Stomach smooth muscle (tissue), 2 donors: ENCODE results near the gene MTHFD1L.
"Not testable (repeated sequence)": the region's sequence is repeated elsewhere in the genome, so short reads cannot be mapped to it uniquely, and the experiment has no call there.

ENCODE experiments used
- H3K27ac ChIP-seq: one replicate; pipeline ENCODE4 v1.7.0; 2013; ENCODE audit warnings: mild to moderate bottlenecking, low read length, inconsistent platforms
- H3K27me3 ChIP-seq, 2 donors: one replicate each; pipeline ENCODE4 v1.7.0; 2013; ENCODE audit warnings: low read length in 2 of 2; ENCODE audit not compliant: insufficient read depth in 2 of 2, control insufficient read depth in 1 of 2
- H3K36me3 ChIP-seq, 2 donors: one replicate each; pipeline ENCODE4 v1.7.0; 2013; ENCODE audit warnings: low read length in 2 of 2; ENCODE audit not compliant: control insufficient read depth in 2 of 2, insufficient read depth in 2 of 2
- H3K4me1 ChIP-seq: one replicate; pipeline ENCODE4 v1.7.0; 2013; ENCODE audit warnings: low read length; ENCODE audit not compliant: control insufficient read depth, insufficient read depth
- H3K4me3 ChIP-seq, 2 donors: one replicate each; pipeline ENCODE4 v1.7.0; 2013; ENCODE audit warnings: low read length in 2 of 2
- H3K9ac ChIP-seq, 2 donors: one replicate each; pipeline ENCODE4 v1.7.0; 2013; ENCODE audit warnings: low read length in 2 of 2, mild to moderate bottlenecking in 1 of 2
- H3K9me3 ChIP-seq, 2 donors: one replicate each; pipeline ENCODE4 v1.7.0; 2013; ENCODE audit warnings: low read length in 2 of 2; ENCODE audit not compliant: control insufficient read depth in 2 of 2
- donor health status: healthy.
- donor health status: Pancreatic carcinoma.

Gene MTHFD1L

DNA sequence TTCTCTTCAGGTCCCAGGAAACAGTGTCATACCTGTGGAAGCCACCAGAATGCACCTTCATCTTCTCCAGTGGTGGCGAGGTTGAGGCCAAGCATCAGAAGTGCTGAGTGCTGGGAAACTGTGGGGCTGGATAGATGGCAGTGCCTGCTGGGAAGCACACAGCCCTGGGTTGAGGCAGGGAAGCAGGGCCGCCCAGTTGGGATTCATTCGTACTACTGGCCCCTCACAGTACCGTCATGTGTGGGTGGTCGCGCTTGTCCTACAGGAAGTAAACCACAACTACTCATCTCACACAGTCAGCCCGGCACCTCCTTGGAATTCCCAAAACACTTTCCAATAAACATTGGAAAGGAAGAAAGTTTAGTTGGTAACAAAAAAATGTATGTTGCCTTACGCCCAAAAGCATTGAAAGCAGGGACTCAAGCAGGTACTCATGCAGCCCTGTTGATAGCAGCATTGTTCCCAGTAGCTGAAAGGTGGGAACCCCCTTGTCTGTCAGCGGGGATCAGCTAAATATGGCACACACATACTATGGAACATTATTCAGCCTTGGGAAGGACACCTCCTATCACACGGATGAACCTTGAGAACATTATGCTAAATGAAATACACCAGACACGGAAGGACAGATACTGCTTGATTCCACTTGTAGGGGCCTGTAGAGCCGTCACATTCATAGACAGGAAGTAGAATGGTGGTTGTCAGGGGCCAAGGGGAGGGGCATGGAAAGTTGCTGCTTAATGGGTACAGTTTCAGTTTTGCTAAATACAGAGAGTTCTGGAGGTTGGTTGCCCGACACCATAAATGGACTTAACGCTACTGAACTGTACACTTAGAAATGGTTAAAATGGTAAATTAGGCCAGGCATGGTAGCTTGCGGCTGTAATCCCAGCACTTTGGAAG lies 162.7 kb downstream of the MTHFD1L start:
- Histone ChIP-seq H3K27me3 (no peaks in the 10 kb centered on the region), H3K9ac (no peak overlapping the region), H3K9me3 (no peaks in the 10 kb centered on the region), H3K4me3 (no peak overlapping the region), H3K27ac (no peak overlapping the region), H3K36me3 (no peaks in the 10 kb centered on the region), H3K4me1 (no peaks in the 10 kb centered on the region)

DNA sequence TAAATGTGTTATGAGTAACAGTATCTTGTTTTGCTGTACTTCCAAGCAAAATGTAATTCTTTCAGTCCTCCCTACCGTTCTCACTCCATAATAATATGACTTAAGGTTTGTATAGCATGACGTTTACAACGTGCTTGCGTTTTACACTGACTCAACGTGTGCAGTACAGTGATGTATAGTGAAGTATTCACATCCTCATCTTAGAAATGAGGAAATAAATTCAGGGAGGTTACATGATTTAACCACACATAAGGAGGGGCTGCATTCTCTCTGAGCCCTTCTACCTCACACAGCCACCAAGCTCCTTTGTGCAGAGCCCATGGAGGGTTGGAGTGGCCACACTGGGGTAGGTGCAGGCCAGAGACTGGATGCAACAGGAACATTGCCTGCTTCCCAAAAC lies 164.5 kb downstream of the MTHFD1L start:
- Histone ChIP-seq H3K4me3 (no peak overlapping the region), H3K9me3 (no peaks in the 10 kb centered on the region), H3K27me3 (no peaks in the 10 kb centered on the region), H3K9ac (no peak overlapping the region), H3K27ac (no peak overlapping the region), H3K36me3 (peaks cover 0 to 2% of the 10 kb centered on the region in 2 donors), H3K4me1 (no peaks in the 10 kb centered on the region)

DNA sequence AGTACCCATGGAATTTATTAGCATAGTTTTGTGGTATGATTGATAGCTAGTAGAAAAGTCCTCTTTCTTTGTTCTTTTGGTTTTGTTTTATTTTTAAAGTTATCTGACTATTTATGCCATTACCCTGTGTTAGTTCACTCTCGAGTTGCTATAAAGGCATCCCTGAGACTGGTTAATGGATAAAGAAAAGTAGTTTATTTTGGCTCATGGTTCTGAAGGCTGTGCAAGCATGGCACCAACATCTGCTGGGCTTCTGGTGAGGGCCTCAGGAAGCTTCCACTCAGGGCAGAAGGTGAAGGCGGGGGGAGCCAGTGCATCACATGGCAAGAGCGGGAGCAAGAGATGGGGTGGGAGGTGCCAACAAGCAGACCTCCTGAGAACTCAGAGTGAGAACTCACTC lies 166.5 kb downstream of the MTHFD1L start:
- H3K9ac ChIP-seq, result no peak overlapping the region
- H3K27ac ChIP-seq, result no peak overlapping the region
- H3K9me3 ChIP-seq, result no peaks in the 10 kb centered on the region
- H3K4me1 ChIP-seq, result no peaks in the 10 kb centered on the region
- H3K4me3 ChIP-seq, result no peak overlapping the region
- no peaks in the 10 kb centered on the region for H3K27me3 ChIP-seq
- peaks cover 0 to 2% of the 10 kb centered on the region in 2 donors for H3K36me3 ChIP-seq

DNA sequence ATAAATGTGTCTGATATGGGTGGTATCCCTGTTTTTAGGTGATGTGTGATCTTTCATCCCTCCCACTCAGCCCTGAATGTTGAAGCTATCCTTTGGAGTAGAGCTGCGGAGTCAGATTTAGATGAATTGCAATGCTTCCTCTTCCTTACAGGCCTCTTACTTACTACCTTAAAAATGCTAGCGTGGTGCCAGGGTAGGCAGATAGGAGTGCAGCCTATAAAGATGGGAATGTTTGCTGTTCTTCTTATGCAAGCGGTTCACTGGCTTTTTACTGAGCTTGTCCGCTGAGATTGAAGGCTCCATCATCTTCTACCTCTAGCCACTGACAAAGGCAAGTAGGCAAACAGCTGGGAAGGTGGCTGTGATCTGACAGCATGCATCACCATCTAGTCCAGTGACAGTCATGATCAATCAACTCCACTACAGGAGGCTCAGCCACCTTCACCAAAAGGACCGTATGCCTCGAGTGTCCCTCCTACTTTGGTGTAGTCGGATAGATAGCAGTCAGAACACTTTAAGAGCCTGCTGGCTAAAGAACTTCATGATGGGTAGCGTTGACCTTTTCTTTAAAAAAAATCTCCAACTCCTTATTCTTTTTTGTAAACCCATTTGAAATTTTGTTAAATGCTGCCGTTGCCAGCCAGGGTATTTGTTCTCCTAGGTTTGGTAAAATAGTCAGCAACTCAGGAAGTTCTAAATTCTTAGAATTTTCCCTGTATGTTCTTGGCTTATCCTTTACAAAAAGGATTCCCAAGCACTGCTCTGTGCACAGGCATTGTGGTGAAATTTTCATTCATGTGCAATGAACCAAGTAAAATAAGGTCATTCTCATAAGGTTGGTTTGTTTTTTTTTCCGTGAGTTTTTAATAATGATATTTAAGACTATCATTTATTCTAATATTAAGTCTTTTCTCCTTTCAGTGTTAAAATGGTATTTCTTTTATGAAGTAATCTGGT lies 169.6 kb downstream of the MTHFD1L start:
- H3K4me3 ChIP-seq, result no peak overlapping the region
- no peaks in the 10 kb centered on the region for H3K4me1 ChIP-seq
- H3K27me3 ChIP-seq, result no peaks in the 10 kb centered on the region
- no peak overlapping the region for H3K9ac ChIP-seq
- no peaks in the 10 kb centered on the region for H3K9me3 ChIP-seq
- peaks cover 0 to 2% of the 10 kb centered on the region in 2 donors for H3K36me3 ChIP-seq
- H3K27ac ChIP-seq, result no peak overlapping the region

DNA sequence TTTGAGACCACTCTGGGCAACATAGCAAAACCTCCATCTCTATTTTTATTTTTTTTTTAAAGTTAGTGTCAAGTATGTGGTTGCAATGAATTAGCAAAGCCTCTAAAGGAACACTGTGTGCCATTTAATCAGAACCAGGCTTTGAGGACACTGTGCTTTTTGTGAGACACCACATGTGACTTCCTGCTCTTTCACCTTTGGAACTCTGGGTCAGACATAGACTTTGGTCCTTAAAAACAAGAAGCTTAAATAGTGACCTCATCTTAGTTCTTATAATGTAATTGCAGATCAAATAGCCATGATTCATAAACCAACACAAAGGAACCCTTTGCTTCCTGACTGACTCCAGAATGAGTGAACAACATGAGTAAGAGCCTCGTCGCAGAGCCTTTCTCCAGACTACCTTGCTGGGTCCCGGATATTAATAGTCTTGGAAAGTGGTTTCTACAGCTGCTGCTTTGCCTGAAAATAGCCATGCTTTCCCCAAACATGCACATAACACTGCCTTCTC lies 170.8 kb downstream of the MTHFD1L start:
- H3K27ac ChIP-seq, H3K27me3 ChIP-seq, H3K9me3 ChIP-seq, H3K9ac ChIP-seq, H3K4me3 ChIP-seq, H3K36me3 ChIP-seq, H3K4me1 ChIP-seq: not testable (repeated sequence)

DNA sequence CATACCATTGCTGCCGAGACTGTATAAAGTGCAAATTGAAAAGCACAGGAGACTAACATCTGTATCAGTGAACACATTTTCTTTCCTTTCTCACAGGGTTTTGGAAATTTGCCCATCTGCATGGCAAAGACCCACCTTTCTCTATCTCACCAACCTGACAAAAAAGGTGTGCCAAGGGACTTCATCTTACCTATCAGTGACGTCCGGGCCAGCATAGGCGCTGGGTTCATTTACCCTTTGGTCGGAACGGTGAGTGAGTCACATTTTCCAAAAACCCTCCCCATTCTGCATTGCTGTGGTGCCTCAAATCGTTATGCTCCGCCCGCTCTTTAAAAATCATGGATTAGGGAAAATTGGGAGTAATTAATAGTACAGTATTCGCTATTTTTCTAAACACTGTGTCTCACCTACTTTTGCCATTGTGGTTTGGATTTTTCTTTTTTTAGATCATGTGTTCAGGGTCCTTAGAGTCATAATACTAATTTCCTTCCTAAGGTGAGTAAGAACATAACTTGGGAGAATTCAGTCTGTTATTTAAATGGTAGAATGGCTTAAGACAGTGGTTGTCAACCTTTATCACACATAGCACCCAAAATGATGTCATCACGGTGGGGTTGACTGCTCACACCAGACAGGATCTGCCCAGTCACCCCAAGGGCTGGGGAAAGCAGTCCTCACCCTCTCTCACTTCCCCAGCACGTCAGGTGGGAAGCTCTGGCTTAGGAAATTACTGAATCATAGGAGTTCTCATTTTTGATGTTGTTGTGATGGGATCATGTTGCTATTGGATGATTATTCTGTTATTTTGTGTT lies 171.6 kb downstream of the MTHFD1L start:
- Histone ChIP-seq H3K4me3 (no peak overlapping the region), H3K4me1 (peaks cover 10% of the 10 kb centered on the region), H3K9me3 (no peaks in the 10 kb centered on the region), H3K27me3 (no peaks in the 10 kb centered on the region), H3K36me3 (peaks cover 0 to 2% of the 10 kb centered on the region in 2 donors), H3K27ac (no peak overlapping the region), H3K9ac (no peak overlapping the region)

DNA sequence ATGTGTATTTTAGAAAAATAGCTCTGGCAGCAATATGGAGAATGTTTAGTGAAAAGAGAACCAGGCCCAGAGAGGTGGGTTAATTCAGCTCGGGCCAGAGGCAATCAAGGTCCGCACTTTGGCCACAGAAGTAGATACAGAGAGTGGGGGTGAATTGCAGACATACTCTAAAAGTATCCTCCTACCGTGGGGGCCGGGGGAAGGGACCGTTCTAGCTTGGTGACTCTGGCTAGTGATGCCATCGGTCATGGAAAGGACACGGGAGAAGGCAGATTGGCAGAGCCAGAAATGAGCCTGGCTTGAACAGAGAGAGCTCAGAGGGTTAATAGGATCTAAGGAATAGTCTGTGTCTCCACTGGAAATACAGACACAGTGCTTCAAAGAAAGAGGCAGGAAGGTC lies 173.1 kb downstream of the MTHFD1L start:
- Histone ChIP-seq H3K4me3 (no peak overlapping the region), H3K9me3 (no peaks in the 10 kb centered on the region), H3K4me1 (peaks cover 10% of the 10 kb centered on the region), H3K9ac (no peak overlapping the region), H3K36me3 (peaks cover 0 to 2% of the 10 kb centered on the region in 2 donors), H3K27ac (no peak overlapping the region), H3K27me3 (no peaks in the 10 kb centered on the region)

DNA sequence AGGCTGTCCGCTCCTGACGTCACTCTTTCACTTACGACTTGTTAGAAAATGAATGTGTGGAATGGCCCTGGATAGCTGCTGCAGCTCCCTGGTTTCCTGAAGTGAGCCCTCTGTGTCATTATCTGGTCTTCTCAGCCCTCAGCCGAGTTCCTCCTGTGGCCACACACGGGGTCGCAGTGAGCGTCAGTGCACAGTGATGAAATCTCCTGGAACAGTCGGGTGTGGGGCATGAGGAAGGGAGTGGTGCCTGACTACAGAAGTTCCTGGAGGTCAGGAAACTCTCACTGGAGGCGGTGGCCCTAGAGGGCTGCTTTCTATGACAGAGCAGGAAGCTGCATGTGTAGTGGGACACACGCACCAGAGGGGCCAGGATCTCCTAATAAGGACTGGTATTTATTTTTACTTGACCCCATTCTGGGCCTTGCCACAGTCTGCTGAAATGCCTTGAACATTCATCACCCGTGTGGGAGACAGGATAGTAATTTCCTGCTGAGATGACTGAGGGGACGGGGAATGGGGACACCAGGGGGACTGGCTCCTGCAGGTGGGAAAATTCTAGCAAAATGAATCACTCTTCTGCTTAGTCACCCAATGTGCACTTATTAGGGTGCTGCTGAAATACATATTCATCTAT lies 175.5 kb downstream of the MTHFD1L start:
- H3K4me3 ChIP-seq, result peak overlapping the region; percentile 44 to 63
- peak overlapping the region in 1 of 2 donors; percentile 21 for H3K9ac ChIP-seq
- H3K36me3 ChIP-seq, H3K9me3 ChIP-seq, H3K27me3 ChIP-seq: not testable (repeated sequence)
- peak overlapping the region; percentile 62 for H3K27ac ChIP-seq
- H3K4me1 ChIP-seq, result peaks cover 25% of the 10 kb centered on the region

DNA sequence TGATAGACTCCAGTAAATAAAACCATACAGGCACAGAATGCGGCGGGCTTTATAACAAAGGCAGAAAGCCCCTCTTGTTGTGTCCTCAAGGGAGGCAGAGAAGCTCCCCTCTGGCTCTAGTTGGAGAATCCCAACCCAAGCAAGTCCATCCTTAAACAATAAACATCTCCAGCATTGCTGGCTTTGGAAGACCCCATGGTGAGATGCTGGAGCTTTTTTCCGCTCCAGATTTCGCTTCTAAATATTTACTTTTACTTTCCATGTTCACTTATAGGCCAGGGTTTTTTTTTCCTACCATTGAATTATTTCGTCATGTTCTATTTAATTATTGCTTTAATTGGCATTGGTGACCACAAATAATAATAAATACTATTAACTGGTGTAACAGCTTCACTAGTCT lies 176.2 kb downstream of the MTHFD1L start:
- peak overlapping the region in 1 of 2 donors; percentile 63 for H3K4me3 ChIP-seq
- H3K9ac ChIP-seq, result no peak overlapping the region
- H3K4me1 ChIP-seq, result peaks cover 25% of the 10 kb centered on the region
- H3K9me3 ChIP-seq, result no peaks in the 10 kb centered on the region
- peak overlapping the region; percentile 62 for H3K27ac ChIP-seq
- H3K27me3 ChIP-seq, result no peaks in the 10 kb centered on the region
- H3K36me3 ChIP-seq, result no peaks in the 10 kb centered on the region

DNA sequence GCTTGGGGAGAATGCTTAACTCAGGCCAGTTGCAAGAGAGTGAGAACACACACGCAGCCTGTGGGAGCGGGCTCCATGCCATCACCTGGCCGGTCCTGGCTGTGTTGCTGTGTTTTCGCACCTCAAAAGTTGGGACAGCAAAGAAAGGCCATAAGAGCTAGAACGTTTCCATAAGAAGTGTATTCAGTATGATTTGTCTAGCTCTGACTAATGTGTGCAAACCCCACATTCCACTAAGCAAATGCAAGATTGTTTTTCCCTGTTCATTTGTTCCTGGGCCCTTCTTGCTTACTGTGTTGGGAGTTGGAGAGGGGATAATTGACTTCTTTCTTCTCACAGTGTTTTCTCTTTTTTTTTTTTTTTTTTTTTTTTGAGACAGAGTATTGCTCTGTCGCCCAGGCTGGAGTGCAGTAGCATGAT lies 177.4 kb downstream of the MTHFD1L start:
- H3K27ac ChIP-seq, H3K36me3 ChIP-seq, H3K27me3 ChIP-seq, H3K9me3 ChIP-seq, H3K9ac ChIP-seq, H3K4me3 ChIP-seq: not testable (repeated sequence)
- H3K4me1 ChIP-seq, result peaks cover 25% of the 10 kb centered on the region
